Activated CD8-positive, alpha-beta T cell treated with anti-CD3 and anti-CD28 coated beads for 36 hours (primary cell): ENCODE measurements around the gene ZNF827. TPM values are rescaled to one million over a fixed set of nuclear protein-coding genes. Genes with fewer than 3 reads are reported as not detected.
A peak's percentile ranks its signal among the peaks of the same experiment; 100 is the strongest.

Experiments used
- ATAC-seq: fragments of 200-7000 bp; cut with Tn5 transposase; one replicate; pipeline ENCODE4 v1.10.0; 2021; ENCODE audit warnings: mild to moderate bottlenecking, moderate library complexity
- CTCF ChIA-PET: fragments of 350-600 bp; sonication (Branson Sonifier 250); formaldehyde crosslinking; loops from one replicate; lab custom pipeline; 2021; ENCODE audit warnings: antibody characterized with exemption; lab: Charles Lee
- POLR2A ChIA-PET: fragments of 350-600 bp; sonication (Branson Sonifier 250); formaldehyde crosslinking; loops from one replicate; lab custom pipeline; 2021; ENCODE audit warnings: antibody characterized with exemption; lab: Charles Lee
- DNase-seq: peaks from one replicate; pipeline ENCODE4 v3.0.0-alpha.2; 2020
- H3K27ac Mint-ChIP-seq: one replicate; pipeline ENCODE4 v1.8.0; 2021; ENCODE audit warnings: mild to moderate bottlenecking, mixed read lengths
- H3K27me3 Mint-ChIP-seq: one replicate; pipeline ENCODE4 v1.8.0; 2021; ENCODE audit warnings: mixed read lengths
- H3K36me3 Mint-ChIP-seq: one replicate; pipeline ENCODE4 v1.8.0; 2021; ENCODE audit warnings: low read depth, mixed read lengths
- H3K4me1 Mint-ChIP-seq: one replicate; pipeline ENCODE4 v1.8.0; 2021; ENCODE audit warnings: low read depth, mixed read lengths
- H3K4me3 Mint-ChIP-seq: one replicate; pipeline ENCODE4 v1.8.0; 2021; ENCODE audit warnings: mild to moderate bottlenecking, moderate library complexity, mixed read lengths
- H3K9me3 Mint-ChIP-seq: one replicate; pipeline ENCODE4 v1.8.0; 2021; ENCODE audit warnings: mixed read lengths
- CTCF ChIP-seq: fragments of 200-600 bp; IDR thresholded peaks from one replicate; pipeline ENCODE4 v1.8.0; 2022; ENCODE audit warnings: antibody characterized with exemption, mild to moderate bottlenecking
- intact Hi-C: fragments of 100-400 bp; cut with micrococcal nuclease; formaldehyde crosslinking; loops from one replicate; pipeline ENCODE4 v1.10.0; 2022
- total RNA-seq, 2 experiments: library from RNA; stranded (reverse); gene quantifications; one replicate each; pipeline ENCODE4 v1.2.3, GENCODE V29; 2021

ZNF827 gene
- total RNA-seq, 2 experiments from 2014 or later: 28.4 to 31.1 TPM

- ChIA-PET POLR2A (no interaction called here), CTCF (no interaction called here)
- peaks cover 70% of the 10 kb centered on the region for H3K36me3 Mint-ChIP-seq
- H3K9me3 Mint-ChIP-seq: peaks cover 10% of the 10 kb centered on the region
- H3K27ac Mint-ChIP-seq: peak overlapping the region; percentile 66
- H3K4me1 Mint-ChIP-seq: peaks cover 44% of the 10 kb centered on the region
- intact Hi-C loops: no loop called here
- ATAC-seq (no peak), DNase-seq (no peak)
- no peak overlapping the region for H3K4me3 Mint-ChIP-seq
- no peak for TF ChIP-seq CTCF
- H3K27me3 Mint-ChIP-seq: no peaks in the 10 kb centered on the region
Observed at GRCh38 chr4:145785391-145786008, 153.1 kb downstream of the ZNF827 start.

GRCh38 chr4:145784036-145784435 lies 154.6 kb downstream of the ZNF827 start:
- intact Hi-C loops: no loop called here
- H3K4me3 Mint-ChIP-seq: no peak overlapping the region

GRCh38 chr4:145782756-145783155 lies 155.9 kb downstream of the ZNF827 start:
- peaks cover 10% of the 10 kb centered on the region for H3K9me3 Mint-ChIP-seq
- ATAC-seq (no peak), DNase-seq (no peak)
- POLR2A ChIA-PET: interaction anchor here (0.7 kb wide), 1 partner anchor 22 kb away, joined by 4 read pairs; no protein-coding TSS in a partner anchor
- H3K27me3 Mint-ChIP-seq: no peaks in the 10 kb centered on the region
- no peak for TF ChIP-seq CTCF
- H3K27ac Mint-ChIP-seq: peak overlapping the region; percentile 34
- CTCF ChIA-PET: no interaction called here
- H3K36me3 Mint-ChIP-seq: peaks cover 85% of the 10 kb centered on the region
- peaks cover 48% of the 10 kb centered on the region for H3K4me1 Mint-ChIP-seq
- no peak overlapping the region for H3K4me3 Mint-ChIP-seq
- intact Hi-C loops: no loop called here

More at GRCh38 chr4:145784036-145784435, 154.6 kb downstream of the ZNF827 start:
- no peak for TF ChIP-seq CTCF
- H3K27ac Mint-ChIP-seq: peak overlapping the region; percentile 91
- POLR2A ChIA-PET: interaction anchor here (0.7 to 1.5 kb wide), 2 partner anchors 24 to 25 kb away, joined by 3 read pairs; no protein-coding TSS in a partner anchor
- peaks cover 10% of the 10 kb centered on the region for H3K9me3 Mint-ChIP-seq
- CTCF ChIA-PET: no interaction called here
- H3K36me3 Mint-ChIP-seq: peaks cover 81% of the 10 kb centered on the region
- peak; percentile 69 for DNase-seq
- H3K4me1 Mint-ChIP-seq: peaks cover 48% of the 10 kb centered on the region
- peak; percentile 96 for ATAC-seq
- H3K27me3 Mint-ChIP-seq: no peaks in the 10 kb centered on the region

GRCh38 chr4:145781351-145781750 lies 157.3 kb downstream of the ZNF827 start:
- ChIA-PET CTCF (no interaction called here), POLR2A (no interaction called here)
- H3K36me3 Mint-ChIP-seq: peaks cover 82% of the 10 kb centered on the region
- peaks cover 42% of the 10 kb centered on the region for H3K4me1 Mint-ChIP-seq
- DNase-seq (no peak), ATAC-seq (no peak)
- intact Hi-C loops: no loop called here
- H3K4me3 Mint-ChIP-seq: no peak overlapping the region
- H3K27me3 Mint-ChIP-seq: no peaks in the 10 kb centered on the region
- H3K27ac Mint-ChIP-seq: peak overlapping the region; percentile 6
- no peak for TF ChIP-seq CTCF
- H3K9me3 Mint-ChIP-seq: peaks cover 10% of the 10 kb centered on the region

GRCh38 chr4:145779319-145779801 lies 159.3 kb downstream of the ZNF827 start:
- Mint-ChIP-seq H3K4me1 (peaks cover 27% of the 10 kb centered on the region), H3K9me3 (peaks cover 7% of the 10 kb centered on the region), H3K27me3 (no peaks in the 10 kb centered on the region), H3K4me3 (no peak overlapping the region), H3K27ac (no peak overlapping the region), H3K36me3 (peaks cover 75% of the 10 kb centered on the region)
- POLR2A ChIA-PET: no interaction called here
- CTCF ChIA-PET: interaction anchor here (1.1 kb wide), 1 partner anchor 12 kb away, joined by 3 read pairs; no protein-coding TSS in a partner anchor
- intact Hi-C loops: no loop called here
- no peak for DNase-seq
- TF ChIP-seq CTCF: no peak
- no peak for ATAC-seq
